ENCODE measurements around the gene CDH4.
"Not testable (repeated sequence)": the region's sequence is repeated elsewhere in the genome, so short reads cannot be mapped to it uniquely, and the experiment has no call there.

Gene CDH4

GRCh38 chr20:61443443-61444126 lies 191.5 kb downstream of the CDH4 start:
- no peak for DNase-seq

- DNase-seq: no peak
Measured at GRCh38 chr20:61444637-61445036, 192.6 kb downstream of the CDH4 start.

GRCh38 chr20:61445138-61445537 lies 193.1 kb downstream of the CDH4 start:
- no peak for DNase-seq

GRCh38 chr20:61445741-61446140 lies 193.7 kb downstream of the CDH4 start:
- DNase-seq: no peak

GRCh38 chr20:61447952-61448351 lies 195.9 kb downstream of the CDH4 start:
- no peak for DNase-seq

- no peak for DNase-seq
Measured at GRCh38 chr20:61448386-61448785, 196.3 kb downstream of the CDH4 start.

GRCh38 chr20:61449057-61449609 lies 197.1 kb downstream of the CDH4 start:
- DNase-seq: no peak

- no peak for DNase-seq
Measured at GRCh38 chr20:61449916-61450315, 197.9 kb downstream of the CDH4 start.

GRCh38 chr20:61450549-61450948 lies 198.5 kb downstream of the CDH4 start:
- no peak for DNase-seq

- no peak for DNase-seq
Measured at GRCh38 chr20:61451009-61451408, 198.9 kb downstream of the CDH4 start.

GRCh38 chr20:61451953-61452352 lies 199.9 kb downstream of the CDH4 start:
- DNase-seq: no peak

GRCh38 chr20:61453219-61453618 lies 201.2 kb downstream of the CDH4 start:
- no peak for DNase-seq

- not testable (repeated sequence) for DNase-seq
Measured at GRCh38 chr20:61453623-61454022, 201.6 kb downstream of the CDH4 start.

- DNase-seq: no peak
Measured at GRCh38 chr20:61454053-61454452, 202.0 kb downstream of the CDH4 start.

- no peak for DNase-seq
Measured at GRCh38 chr20:61455508-61456215, 203.6 kb downstream of the CDH4 start.

- DNase-seq: no peak
Measured at GRCh38 chr20:61457725-61458124, 205.7 kb downstream of the CDH4 start.

- no peak for DNase-seq
Measured at GRCh38 chr20:61458146-61458746, 206.2 kb downstream of the CDH4 start.

- no peak for DNase-seq
Measured at GRCh38 chr20:61459266-61459665, 207.2 kb downstream of the CDH4 start.

GRCh38 chr20:61459705-61460104 lies 207.6 kb downstream of the CDH4 start:
- DNase-seq: no peak

- no peak for DNase-seq
Measured at GRCh38 chr20:61460261-61461052, 208.4 kb downstream of the CDH4 start.

GRCh38 chr20:61461461-61461860 lies 209.4 kb downstream of the CDH4 start:
- no peak for DNase-seq

- DNase-seq: no peak
Measured at GRCh38 chr20:61464307-61465303, 212.5 kb downstream of the CDH4 start.

Data from CD4-positive, alpha-beta T cell treated with Interleukin-15 for 1 hour (primary cell).